Kidney epithelial cell (primary cell): Measurements from ENCODE around the gene SCPEP1. TPM values are rescaled to one million over a fixed set of nuclear protein-coding genes. Genes with fewer than 3 reads are reported as not detected.

Experiments
- DNase-seq: peaks from one replicate; pipeline ENCODE4 v3.0.0-alpha.2; 2010; ENCODE audit warnings: low read depth
- H3K27me3 ChIP-seq: 2 replicates; pipeline ENCODE4 v1.6.0; 2011; ENCODE audit warnings: low read length; ENCODE audit not compliant: control insufficient read depth, insufficient read depth
- H3K36me3 ChIP-seq: 2 replicates; pipeline ENCODE4 v1.5.1; 2011; ENCODE audit warnings: low read length; ENCODE audit not compliant: control insufficient read depth, insufficient read depth
- H3K4me3 ChIP-seq: 2 replicates; pipeline ENCODE4 v1.5.1; 2011; ENCODE audit warnings: low read depth, mild to moderate bottlenecking, control low read depth, low read length
- total RNA-seq: library from RNA; depleted of rRNA; stranded (reverse); fragments of >200 nt; gene quantifications from 2 replicates; pipeline ENCODE4 v1.2.3, GENCODE V29; 2015
- TF ChIP-seq, protein P1 (sequence below): IDR thresholded peaks from 2 replicates; pipeline ENCODE4 v1.5.1; 2011; ENCODE audit warnings: mild to moderate bottlenecking, moderate library complexity, low read length, control low read depth, inconsistent platforms; ENCODE audit not compliant: insufficient read depth, poor library complexity, severe bottlenecking

SCPEP1 gene
- total RNA-seq, 1 donor from 2014 or later, result 24.8 TPM

DNA sequence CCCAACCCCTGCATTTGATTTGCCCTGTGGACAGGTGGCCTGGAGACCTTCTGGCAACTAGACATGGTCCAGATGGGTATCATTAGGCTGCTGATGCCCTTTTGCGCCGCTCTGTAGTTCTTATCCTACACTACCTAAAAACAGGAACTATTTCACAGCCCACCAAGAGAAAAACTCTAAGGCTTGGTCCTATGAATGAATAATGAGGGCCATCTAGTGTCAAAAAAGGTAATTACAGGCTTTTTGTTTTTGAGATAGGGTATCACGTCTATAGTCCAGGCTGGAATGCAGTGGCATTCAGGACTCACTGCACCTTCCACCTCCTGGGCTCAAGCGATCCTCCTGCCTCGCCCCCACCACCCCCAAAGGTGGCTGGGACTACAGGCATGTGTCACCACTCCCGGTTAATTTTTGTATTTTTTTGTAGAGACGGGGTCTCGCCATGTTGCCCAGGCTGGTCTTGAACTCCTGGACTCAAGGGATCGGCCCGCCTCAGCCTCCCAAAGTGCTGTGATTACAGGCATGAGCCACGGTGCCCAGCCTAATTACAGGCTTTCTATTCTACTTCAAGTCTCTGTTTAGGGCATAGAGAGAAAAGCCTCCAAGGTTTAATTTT, 38.0 kb upstream of the SCPEP1 start:
- no peaks in the 10 kb centered on the region for H3K27me3 ChIP-seq
- TF ChIP-seq, protein P1, sequence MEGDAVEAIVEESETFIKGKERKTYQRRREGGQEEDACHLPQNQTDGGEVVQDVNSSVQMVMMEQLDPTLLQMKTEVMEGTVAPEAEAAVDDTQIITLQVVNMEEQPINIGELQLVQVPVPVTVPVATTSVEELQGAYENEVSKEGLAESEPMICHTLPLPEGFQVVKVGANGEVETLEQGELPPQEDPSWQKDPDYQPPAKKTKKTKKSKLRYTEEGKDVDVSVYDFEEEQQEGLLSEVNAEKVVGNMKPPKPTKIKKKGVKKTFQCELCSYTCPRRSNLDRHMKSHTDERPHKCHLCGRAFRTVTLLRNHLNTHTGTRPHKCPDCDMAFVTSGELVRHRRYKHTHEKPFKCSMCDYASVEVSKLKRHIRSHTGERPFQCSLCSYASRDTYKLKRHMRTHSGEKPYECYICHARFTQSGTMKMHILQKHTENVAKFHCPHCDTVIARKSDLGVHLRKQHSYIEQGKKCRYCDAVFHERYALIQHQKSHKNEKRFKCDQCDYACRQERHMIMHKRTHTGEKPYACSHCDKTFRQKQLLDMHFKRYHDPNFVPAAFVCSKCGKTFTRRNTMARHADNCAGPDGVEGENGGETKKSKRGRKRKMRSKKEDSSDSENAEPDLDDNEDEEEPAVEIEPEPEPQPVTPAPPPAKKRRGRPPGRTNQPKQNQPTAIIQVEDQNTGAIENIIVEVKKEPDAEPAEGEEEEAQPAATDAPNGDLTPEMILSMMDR, result peak; percentile 57
- peaks cover 1% of the 10 kb centered on the region for H3K36me3 ChIP-seq
- H3K4me3 ChIP-seq, result no peak overlapping the region
- DNase-seq, result peak; percentile 12

DNA sequence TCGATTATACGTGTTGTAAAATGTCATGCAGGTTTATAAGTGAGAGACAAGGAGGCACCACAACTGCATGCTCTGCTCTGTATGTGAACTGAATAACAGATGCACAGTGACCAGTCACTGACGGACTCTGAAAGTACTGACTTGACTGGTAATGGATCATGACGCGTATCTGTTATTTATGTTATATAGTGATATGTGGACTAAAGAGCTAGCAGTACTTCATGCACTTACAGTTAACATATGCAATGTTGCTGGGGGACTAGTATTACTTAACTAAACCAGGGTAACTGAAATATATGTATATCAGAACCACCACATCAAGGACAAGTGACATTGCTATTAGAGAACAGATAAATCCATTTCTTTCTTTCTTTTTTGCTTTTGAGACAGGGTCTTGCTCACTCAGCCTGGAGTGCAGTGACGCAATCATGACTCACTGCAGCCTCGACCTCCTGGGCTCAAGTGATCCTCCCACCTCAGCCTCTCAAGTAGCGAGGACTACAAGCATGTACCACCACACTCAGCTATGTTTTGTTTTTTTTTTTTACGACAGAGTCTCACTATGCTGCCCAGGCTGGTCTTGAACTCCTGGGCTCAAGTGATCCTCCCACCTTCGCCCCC, 34.3 kb upstream of the SCPEP1 start:
- H3K4me3 ChIP-seq, result no peak overlapping the region
- no peaks in the 10 kb centered on the region for H3K27me3 ChIP-seq
- TF ChIP-seq, protein P1, result no peak
- H3K36me3 ChIP-seq, result peaks cover 1% of the 10 kb centered on the region
- no peak for DNase-seq

GRCh38 chr17:56945938-56946505, 31.9 kb upstream of the SCPEP1 start:
- Histone ChIP-seq H3K27me3 (no peaks in the 10 kb centered on the region), H3K4me3 (no peak overlapping the region), H3K36me3 (peaks cover 1% of the 10 kb centered on the region)
- TF ChIP-seq, protein P1, result no peak
- DNase-seq, result no peak

GRCh38 chr17:56947741-56948140, 30.2 kb upstream of the SCPEP1 start:
- no peaks in the 10 kb centered on the region for H3K27me3 ChIP-seq
- no peak for DNase-seq
- TF ChIP-seq, protein P1, result no peak
- H3K36me3 ChIP-seq, result no peaks in the 10 kb centered on the region
- H3K4me3 ChIP-seq, result no peak overlapping the region

GRCh38 chr17:56948491-56948890, 29.4 kb upstream of the SCPEP1 start:
- TF ChIP-seq, protein P1, result no peak
- no peak for DNase-seq
- Histone ChIP-seq H3K36me3 (no peaks in the 10 kb centered on the region), H3K4me3 (no peak overlapping the region), H3K27me3 (no peaks in the 10 kb centered on the region)

- H3K36me3 ChIP-seq, result no peaks in the 10 kb centered on the region
- TF ChIP-seq, protein P1, result no peak
- no peaks in the 10 kb centered on the region for H3K27me3 ChIP-seq
- no peak overlapping the region for H3K4me3 ChIP-seq
- DNase-seq, result no peak
Measured at GRCh38 chr17:56949595-56949994, 28.3 kb upstream of the SCPEP1 start.
